IMR-90 (cell line): Measurements from ENCODE around the gene C16orf87. TPM values are rescaled to one million over a fixed set of nuclear protein-coding genes. Genes with fewer than 3 reads are reported as not detected.

Source experiments
- ATAC-seq: fragments of 200-7000 bp; cut with Tn5 transposase; 2 replicates; pipeline ENCODE4 v1.9.1; 2020; ENCODE audit warnings: low read depth, mild to moderate bottlenecking, moderate library complexity
- BruUV-seq: library from RNA; stranded (reverse); fragments of 400-500 nt; replicated peaks from 2 replicates; lab custom pipeline; 2021; lab: Mats Ljungman, UMichigan
- CTCF ChIA-PET: fragments of 300-600 bp; formaldehyde crosslinking; extraction: SDS; loops from one replicate; lab custom pipeline; 2021; ENCODE audit warnings: antibody characterized with exemption; lab: Yijun Ruan, JAX
- POLR2A ChIA-PET: fragments of 300-600 bp; sonication (Branson Sonifier 250); formaldehyde crosslinking; loops from one replicate; lab custom pipeline; 2022; ENCODE audit warnings: antibody characterized with exemption; ENCODE audit not compliant: unreplicated experiment; lab: Charles Lee
- DNase-seq: peaks from one replicate; pipeline ENCODE4 v3.0.0; 2013
- H2AFZ ChIP-seq: replicated peaks from 2 replicates; pipeline ENCODE3; 2013; ENCODE audit warnings: low read length, mild to moderate bottlenecking; ENCODE audit not compliant: poor library complexity
- H2AK5ac ChIP-seq: 2 replicates; pipeline ENCODE4 v1.6.1; 2013; ENCODE audit warnings: low read depth, low read length, inconsistent platforms
- H2AK9ac ChIP-seq: replicated peaks from 2 replicates; pipeline ENCODE3; 2013; ENCODE audit warnings: mild to moderate bottlenecking, low read depth, low read length, moderate library complexity; ENCODE audit not compliant: poor library complexity
- H2BK120ac ChIP-seq: 2 replicates; pipeline ENCODE4 v1.6.1; 2013; ENCODE audit warnings: low read depth, low read length, inconsistent platforms
- H2BK15ac ChIP-seq: 3 replicates; pipeline ENCODE4 v1.6.1; 2013; ENCODE audit warnings: low read depth, low read length, inconsistent platforms
- H2BK20ac ChIP-seq: 2 replicates; pipeline ENCODE4 v1.6.1; 2013; ENCODE audit warnings: low read depth, mild to moderate bottlenecking, inconsistent platforms, low read length, moderate library complexity
- H2BK5ac ChIP-seq: 2 replicates; pipeline ENCODE4 v1.6.1; 2013; ENCODE audit warnings: mild to moderate bottlenecking, low read depth, low read length, inconsistent platforms; ENCODE audit not compliant: poor library complexity, severe bottlenecking
- H3K14ac ChIP-seq: replicated peaks from 2 replicates; pipeline ENCODE4 v1.6.1; 2013; ENCODE audit warnings: low read depth, low read length, inconsistent platforms
- H3K18ac ChIP-seq: 2 replicates; pipeline ENCODE4 v1.6.1; 2013; ENCODE audit warnings: low read depth, low read length, control low read depth
- H3K23ac ChIP-seq: 2 replicates; pipeline ENCODE4 v1.6.1; 2013; ENCODE audit warnings: low read depth, low read length, inconsistent platforms
- H3K27ac ChIP-seq: 2 replicates; pipeline ENCODE4 v1.5.1; 2013; ENCODE audit warnings: mild to moderate bottlenecking, control low read depth, low read length; ENCODE audit not compliant: insufficient read depth
- H3K27me3 ChIP-seq: 2 replicates; pipeline ENCODE4 v1.6.1; 2013; ENCODE audit warnings: low read length; ENCODE audit not compliant: control insufficient read depth, insufficient read depth
- H3K36me3 ChIP-seq: 2 replicates; pipeline ENCODE4 v1.6.1; 2013; ENCODE audit warnings: low read length, mixed read lengths; ENCODE audit not compliant: control insufficient read depth, insufficient read depth
- H3K4ac ChIP-seq: 2 replicates; pipeline ENCODE4 v1.6.1; 2013; ENCODE audit warnings: low read depth, low read length, inconsistent platforms
- H3K4me1 ChIP-seq: 2 replicates; pipeline ENCODE4 v1.6.1; 2013; ENCODE audit warnings: low read length, mixed read lengths; ENCODE audit not compliant: control insufficient read depth, insufficient read depth
- H3K4me2 ChIP-seq: 2 replicates; pipeline ENCODE4 v1.6.1; 2013; ENCODE audit warnings: low read depth, mild to moderate bottlenecking, control low read depth, low read length, moderate library complexity
- H3K4me3 ChIP-seq: 2 replicates; pipeline ENCODE4 v1.5.1; 2013; ENCODE audit warnings: low read depth, mild to moderate bottlenecking, control low read depth, low read length, moderate library complexity; ENCODE audit not compliant: insufficient read depth
- H3K56ac ChIP-seq: 2 replicates; pipeline ENCODE4 v1.6.1; 2013; ENCODE audit warnings: low read length, inconsistent platforms; ENCODE audit not compliant: insufficient read depth; ENCODE audit errors: extremely low read depth
- H3K79me1 ChIP-seq, 2 experiments: 2 replicates each; pipeline ENCODE4 v1.6.1; 2013; ENCODE audit warnings: low read length in 2 of 2, inconsistent platforms in 1 of 2, low read depth in 1 of 2
- H3K9ac ChIP-seq: 2 replicates; pipeline ENCODE4 v1.6.1; 2013; ENCODE audit warnings: low read depth, low read length, control low read depth
- H3K9me1 ChIP-seq: 2 replicates; pipeline ENCODE4 v1.6.1; 2013; ENCODE audit warnings: low read length, inconsistent platforms; ENCODE audit not compliant: insufficient read depth
- H3K9me3 ChIP-seq: 2 replicates; pipeline ENCODE4 v1.6.1; 2013; ENCODE audit warnings: low read length; ENCODE audit not compliant: control insufficient read depth, insufficient read depth
- H4K20me1 ChIP-seq: 2 replicates; pipeline ENCODE4 v1.6.1; 2013; ENCODE audit warnings: low read length, inconsistent platforms; ENCODE audit not compliant: insufficient read depth
- H4K5ac ChIP-seq: 2 replicates; pipeline ENCODE4 v1.6.1; 2013; ENCODE audit warnings: mild to moderate bottlenecking, low read depth, low read length, control low read depth
- H4K8ac ChIP-seq, 2 experiments: 2 replicates each; pipeline ENCODE4 v1.6.1; 2013; ENCODE audit warnings: low read depth in 2 of 2, low read length in 2 of 2, control low read depth in 1 of 2, inconsistent platforms in 1 of 2
- H4K91ac ChIP-seq: 2 replicates; pipeline ENCODE4 v1.6.1; 2013; ENCODE audit warnings: low read depth, low read length, inconsistent platforms; ENCODE audit not compliant: insufficient read depth
- BHLHE40 ChIP-seq: fragments of 150-350 bp; IDR thresholded peaks from 2 replicates; pipeline ENCODE4 v1.6.1; 2016; ENCODE audit warnings: mild to moderate bottlenecking, low read depth, low read length
- CEBPB ChIP-seq: IDR thresholded peaks from 2 replicates; pipeline ENCODE4 v1.6.1; 2012; ENCODE audit warnings: low read depth, low read length, improper control_type of control experiment
- CHD1 ChIP-seq: IDR thresholded peaks from 2 replicates; pipeline ENCODE4 v1.6.1; 2012; ENCODE audit warnings: low read depth, low read length, improper control_type of control experiment
- FOS ChIP-seq: fragments of 150-350 bp; IDR thresholded peaks from 2 replicates; pipeline ENCODE4 v1.6.1; 2016; ENCODE audit warnings: low read depth, low read length
- MAFK ChIP-seq: IDR thresholded peaks from 2 replicates; pipeline ENCODE4 v1.6.1; 2012; ENCODE audit warnings: low read depth, low read length, improper control_type of control experiment
- MAZ ChIP-seq: IDR thresholded peaks from 2 replicates; pipeline ENCODE4 v1.6.1; 2012; ENCODE audit warnings: low read depth, mild to moderate bottlenecking, low read length, improper control_type of control experiment, moderate library complexity, borderline replicate concordance
- POLR2A ChIP-seq: IDR thresholded peaks from 2 replicates; pipeline ENCODE4 v1.6.1; 2012; ENCODE audit warnings: mild to moderate bottlenecking, low read depth, low read length
- RAD21 ChIP-seq: IDR thresholded peaks from 2 replicates; pipeline ENCODE4 v1.6.1; 2012; ENCODE audit warnings: low read length, improper control_type of control experiment
- RCOR1 ChIP-seq: IDR thresholded peaks from 2 replicates; pipeline ENCODE4 v1.6.1; 2012; ENCODE audit warnings: mild to moderate bottlenecking, low read length, improper control_type of control experiment; ENCODE audit not compliant: insufficient replicate concordance
- RFX5 ChIP-seq: IDR thresholded peaks from 2 replicates; pipeline ENCODE4 v1.8.0; 2012; ENCODE audit warnings: low read depth, mild to moderate bottlenecking, low read length, moderate library complexity
- SMC3 ChIP-seq: fragments of 150-350 bp; IDR thresholded peaks from 2 replicates; pipeline ENCODE4 v1.6.1; 2016; ENCODE audit warnings: low read depth, mild to moderate bottlenecking, antibody characterized with exemption, low read length, moderate library complexity
- WGBS, 2 experiments: methylation state at CpG; one replicate each; pipeline versions ENCODE4 v1.1.5 to v1.1.7; 2013; ENCODE audit warnings: missing lambda C conversion rate in 2 of 2; ENCODE audit not compliant: insufficient read length in 1 of 2; ENCODE audit errors: extremely low coverage in 2 of 2; 5-methylcytosine and 5-hydroxymethylcytosine counted together
- dilution Hi-C: fragments of 300-500 bp; cut with HindIII; formaldehyde crosslinking; loops from one replicate; pipeline ENCODE4 v1.14.3; 2018; ENCODE audit warnings: low sequenced_read_pairs; ENCODE audit not compliant: unreplicated experiment
- in situ Hi-C: fragments of 300-500 bp; cut with MboI; formaldehyde crosslinking; loops from 3 replicates; pipeline ENCODE4 v1.14.3; 2019; ENCODE audit warnings: low sequenced_read_pairs, inconsistent platforms, mixed read lengths
- intact Hi-C: fragments of 100-400 bp; cut with micrococcal nuclease; formaldehyde crosslinking; loops from 2 replicates; pipeline ENCODE4 v1.10.0; 2022
- polyA plus RNA-seq, 3 experiments: library from polyadenylated mRNA; depleted of rRNA; stranded (reverse); fragments of >200 nt; gene quantifications; 2 replicates each; pipeline ENCODE4 v1.2.3, GENCODE V29; 2012; ENCODE audit warnings: low replicate concordance in 1 of 3
- total RNA-seq: library from RNA; depleted of rRNA; stranded (reverse); fragments of >200 nt; gene quantifications from 2 replicates; pipeline ENCODE4 v1.2.3, GENCODE V29; 2012
- TF ChIP-seq, protein P1 (sequence below): fragments of 150-350 bp; IDR thresholded peaks from 2 replicates; pipeline ENCODE4 v1.6.1; 2016; ENCODE audit warnings: low read depth, mild to moderate bottlenecking, low read length, moderate library complexity, borderline replicate concordance
- TF ChIP-seq, protein P2 (sequence below): fragments of 150-350 bp; IDR thresholded peaks from 2 replicates; pipeline ENCODE4 v1.6.1; 2017; ENCODE audit warnings: mild to moderate bottlenecking, antibody characterized with exemption, low read length, low read depth
- TF ChIP-seq, protein P3 (sequence below): conservative IDR thresholded peaks from 2 replicates; pipeline ENCODE4 v1.5.1; 2012; ENCODE audit warnings: mild to moderate bottlenecking, low read depth, low read length, improper control_type of control experiment

The C16orf87 gene
- total and polyA plus RNA-seq, 2 of the 4 experiments (the other 2 are of a cell fraction): 6.3 to 8.1 TPM

DNA sequence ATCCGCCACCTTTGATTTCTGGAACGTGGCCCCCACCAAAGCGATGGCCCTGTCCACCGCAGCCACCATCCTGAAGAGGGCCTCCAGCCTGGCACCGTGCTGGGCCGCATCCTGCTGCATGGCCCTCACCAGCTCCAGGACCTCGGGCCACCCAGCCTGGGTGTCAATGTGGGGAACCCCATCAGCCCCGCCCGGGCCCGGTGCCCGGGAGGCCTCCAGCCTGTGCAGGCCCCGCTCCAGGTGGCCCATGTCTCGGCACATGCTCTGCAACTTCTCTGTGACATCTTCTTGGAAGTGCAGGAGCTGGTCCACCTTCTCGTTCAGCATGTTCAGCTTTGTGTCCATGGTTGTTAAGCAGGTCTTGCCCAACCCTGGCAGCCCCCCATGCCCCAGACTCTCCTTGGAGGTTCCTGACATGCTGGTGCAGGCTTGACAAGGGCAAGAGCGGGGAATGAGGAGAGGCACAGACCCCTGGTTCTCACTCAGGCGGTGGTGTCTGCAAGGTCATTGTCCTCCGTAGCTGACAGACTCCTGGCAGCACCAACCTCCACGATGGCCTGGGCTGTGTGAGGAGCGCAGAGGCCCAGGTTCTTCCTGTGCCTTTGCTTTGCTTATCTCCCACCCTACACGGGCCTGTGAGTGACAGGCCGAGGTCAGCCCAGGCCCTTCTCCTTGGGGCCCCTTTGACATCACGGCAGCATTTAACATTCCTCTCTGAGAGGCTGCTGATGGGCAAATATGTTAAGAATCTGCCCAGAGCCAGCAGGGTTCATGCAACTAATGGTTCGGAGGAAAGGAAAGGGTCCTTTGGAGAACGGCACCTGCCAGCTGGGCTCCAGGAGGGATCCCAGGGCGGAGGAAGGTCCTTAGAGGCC is 83.0 kb downstream of the C16orf87 start, which contains the start of gene MYLK3:
TSS of gene MYLK3 (minus strand) at position 568 of the 875 bp plus-strand sequence. CDS start at position 417, 151 bp downstream.
- H4K5ac ChIP-seq: peak within 1 kb of the TSS; percentile 46; the same call in 1 of the 2 replicates
- no peak within 1 kb of the TSS for H3K23ac ChIP-seq
- peak; percentile 66 for ATAC-seq
- H3K4me2 ChIP-seq: no peak within 1 kb of the TSS
- no peaks in the 10 kb centered on the region for H3K79me1 ChIP-seq
- 0 out of 2 replicates have a peak within 1 kb of the TSS, but pooled peaks have one; percentile 11 for H3K18ac ChIP-seq
- H2AFZ ChIP-seq: peak within 1 kb of the TSS; percentile 70
- peak within 1 kb of the TSS; percentile 19; the same call in 1 of the 2 replicates for H4K91ac ChIP-seq
- no peak within 1 kb of the TSS for H3K4me3 ChIP-seq
- 0 out of 2 replicates have a peak within 1 kb of the TSS, but pooled peaks have one; percentile 42 for H3K4ac ChIP-seq
- H2BK5ac ChIP-seq: no peak within 1 kb of the TSS
- dilution Hi-C loops (no loop called here), intact Hi-C loops (no loop called here), in situ Hi-C loops (no loop called here)
- H2BK120ac ChIP-seq: no peak within 1 kb of the TSS
- H4K8ac ChIP-seq: no peak within 1 kb of the TSS
- no peak within 1 kb of the TSS for H3K14ac ChIP-seq
- peaks cover 18% of the 10 kb centered on the region for H3K4me1 ChIP-seq
- no peak for DNase-seq
- no peak within 1 kb of the TSS for H3K56ac ChIP-seq
- H3K27ac ChIP-seq: no peak within 1 kb of the TSS
- peaks cover 2% of the 10 kb centered on the region; the same call in 1 of the 2 replicates for H3K9me1 ChIP-seq
- no peak within 1 kb of the TSS for H3K9ac ChIP-seq
- no peaks in the 10 kb centered on the region for H3K27me3 ChIP-seq
- no peaks in the 10 kb centered on the region for H3K9me3 ChIP-seq
- no peak within 1 kb of the TSS for H2BK20ac ChIP-seq
- 87% methylated on average over 8 of the region's 25 CpGs; no CpG with 5 or more reads in 1 of the 2 experiments for WGBS, 2 experiments
- no peaks in the 10 kb centered on the region for H4K20me1 ChIP-seq
- ChIA-PET CTCF (no interaction called here), POLR2A (no interaction called here)
- H3K36me3 ChIP-seq: no peaks in the 10 kb centered on the region
- H2AK9ac ChIP-seq: peak within 1 kb of the TSS; percentile 36
- BruUV-seq: no TSS peak
- no peak within 1 kb of the TSS for H2BK15ac ChIP-seq
- H2AK5ac ChIP-seq: 0 out of 2 replicates have a peak within 1 kb of the TSS, but pooled peaks have one; percentile 14
- TF ChIP-seq RFX5: no peak
- no peak for TF ChIP-seq SMC3
- no peak for TF ChIP-seq BHLHE40
- TF ChIP-seq, protein P1, sequence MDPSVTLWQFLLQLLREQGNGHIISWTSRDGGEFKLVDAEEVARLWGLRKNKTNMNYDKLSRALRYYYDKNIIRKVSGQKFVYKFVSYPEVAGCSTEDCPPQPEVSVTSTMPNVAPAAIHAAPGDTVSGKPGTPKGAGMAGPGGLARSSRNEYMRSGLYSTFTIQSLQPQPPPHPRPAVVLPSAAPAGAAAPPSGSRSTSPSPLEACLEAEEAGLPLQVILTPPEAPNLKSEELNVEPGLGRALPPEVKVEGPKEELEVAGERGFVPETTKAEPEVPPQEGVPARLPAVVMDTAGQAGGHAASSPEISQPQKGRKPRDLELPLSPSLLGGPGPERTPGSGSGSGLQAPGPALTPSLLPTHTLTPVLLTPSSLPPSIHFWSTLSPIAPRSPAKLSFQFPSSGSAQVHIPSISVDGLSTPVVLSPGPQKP: no peak
- TF ChIP-seq MAFK: no peak
- TF ChIP-seq MAZ: no peak
- TF ChIP-seq RCOR1: no peak
- TF ChIP-seq CEBPB: no peak
- no peak for TF ChIP-seq POLR2A
- TF ChIP-seq, protein P2, sequence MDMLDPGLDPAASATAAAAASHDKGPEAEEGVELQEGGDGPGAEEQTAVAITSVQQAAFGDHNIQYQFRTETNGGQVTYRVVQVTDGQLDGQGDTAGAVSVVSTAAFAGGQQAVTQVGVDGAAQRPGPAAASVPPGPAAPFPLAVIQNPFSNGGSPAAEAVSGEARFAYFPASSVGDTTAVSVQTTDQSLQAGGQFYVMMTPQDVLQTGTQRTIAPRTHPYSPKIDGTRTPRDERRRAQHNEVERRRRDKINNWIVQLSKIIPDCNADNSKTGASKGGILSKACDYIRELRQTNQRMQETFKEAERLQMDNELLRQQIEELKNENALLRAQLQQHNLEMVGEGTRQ: no peak
- no peak for TF ChIP-seq CHD1
- no peak for TF ChIP-seq RAD21
- TF ChIP-seq, protein P3, sequence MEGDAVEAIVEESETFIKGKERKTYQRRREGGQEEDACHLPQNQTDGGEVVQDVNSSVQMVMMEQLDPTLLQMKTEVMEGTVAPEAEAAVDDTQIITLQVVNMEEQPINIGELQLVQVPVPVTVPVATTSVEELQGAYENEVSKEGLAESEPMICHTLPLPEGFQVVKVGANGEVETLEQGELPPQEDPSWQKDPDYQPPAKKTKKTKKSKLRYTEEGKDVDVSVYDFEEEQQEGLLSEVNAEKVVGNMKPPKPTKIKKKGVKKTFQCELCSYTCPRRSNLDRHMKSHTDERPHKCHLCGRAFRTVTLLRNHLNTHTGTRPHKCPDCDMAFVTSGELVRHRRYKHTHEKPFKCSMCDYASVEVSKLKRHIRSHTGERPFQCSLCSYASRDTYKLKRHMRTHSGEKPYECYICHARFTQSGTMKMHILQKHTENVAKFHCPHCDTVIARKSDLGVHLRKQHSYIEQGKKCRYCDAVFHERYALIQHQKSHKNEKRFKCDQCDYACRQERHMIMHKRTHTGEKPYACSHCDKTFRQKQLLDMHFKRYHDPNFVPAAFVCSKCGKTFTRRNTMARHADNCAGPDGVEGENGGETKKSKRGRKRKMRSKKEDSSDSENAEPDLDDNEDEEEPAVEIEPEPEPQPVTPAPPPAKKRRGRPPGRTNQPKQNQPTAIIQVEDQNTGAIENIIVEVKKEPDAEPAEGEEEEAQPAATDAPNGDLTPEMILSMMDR: no peak
- TF ChIP-seq FOS: no peak
